SH-SY5Y (cell line): ENCODE data around the gene MARK4.

Experiments used
- GATA2 ChIP-seq: IDR thresholded peaks from 2 replicates; pipeline ENCODE4 v1.6.1; 2011; ENCODE audit warnings: mild to moderate bottlenecking, low read depth, low read length
- GATA3 ChIP-seq: IDR thresholded peaks from 2 replicates; pipeline ENCODE4 v1.6.1; 2011; ENCODE audit warnings: low read depth, mild to moderate bottlenecking, low read length, moderate library complexity

DNA sequence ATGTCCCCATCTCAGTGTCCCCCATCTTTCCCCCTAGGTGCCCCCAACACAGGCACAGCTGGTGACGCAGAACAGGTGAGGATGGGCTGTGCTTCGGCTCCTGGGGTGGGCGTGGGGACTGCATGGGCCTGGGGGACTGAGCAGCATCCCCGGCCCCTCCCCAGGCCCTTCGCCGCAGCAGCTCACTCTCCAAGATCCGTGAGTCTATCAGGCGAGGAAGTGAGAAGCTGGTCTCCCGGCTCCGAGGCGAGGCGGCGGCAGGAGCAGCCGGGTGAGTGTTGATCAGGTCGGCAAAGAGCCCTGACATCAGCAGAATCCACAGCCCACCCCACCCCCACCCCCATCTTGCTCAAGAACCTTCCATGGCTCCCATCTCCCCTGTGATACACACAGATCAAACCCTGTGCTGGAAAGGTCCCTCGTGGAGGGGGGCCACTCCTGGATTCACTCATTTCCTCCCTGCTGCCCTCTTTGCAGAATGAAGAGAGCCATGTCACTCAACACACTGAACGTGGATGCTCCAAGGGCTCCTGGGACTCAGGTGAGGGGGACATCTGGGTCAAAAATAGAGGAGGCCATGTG is 99.5 kb downstream of the MARK4 start:
- TF ChIP-seq GATA2 (no peak), GATA3 (no peak)
